Measurements from ENCODE around the gene E2F4. TPM values are rescaled to one million over a fixed set of nuclear protein-coding genes. Genes with fewer than 3 reads are reported as not detected.

The E2F4 gene, protein sequence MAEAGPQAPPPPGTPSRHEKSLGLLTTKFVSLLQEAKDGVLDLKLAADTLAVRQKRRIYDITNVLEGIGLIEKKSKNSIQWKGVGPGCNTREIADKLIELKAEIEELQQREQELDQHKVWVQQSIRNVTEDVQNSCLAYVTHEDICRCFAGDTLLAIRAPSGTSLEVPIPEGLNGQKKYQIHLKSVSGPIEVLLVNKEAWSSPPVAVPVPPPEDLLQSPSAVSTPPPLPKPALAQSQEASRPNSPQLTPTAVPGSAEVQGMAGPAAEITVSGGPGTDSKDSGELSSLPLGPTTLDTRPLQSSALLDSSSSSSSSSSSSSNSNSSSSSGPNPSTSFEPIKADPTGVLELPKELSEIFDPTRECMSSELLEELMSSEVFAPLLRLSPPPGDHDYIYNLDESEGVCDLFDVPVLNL
- polyA plus RNA-seq (ENCODE audit: insufficient read length in 3 of 3) = 10 to 100 TPM; 65.5 to 72.7 (median 65.9) TPM
- long read RNA-seq, donor 1, transcript E2F4-201 (10 exons, 2,096 nt) = major isoform, 10 of 20 reads
- long read RNA-seq, donor 1, partial matches to known transcripts = 7 of 20 reads
- long read RNA-seq, donor 1, other reads (novel, unspliced or antisense) = 0 of 20 reads
- long read RNA-seq, donor 2, transcript E2F4-201 (10 exons, 2,096 nt) = major isoform, 11 of 13 reads
- long read RNA-seq, donor 2, partial matches to known transcripts = 0 of 13 reads
- long read RNA-seq, donor 2, other reads (novel, unspliced or antisense) = 0 of 13 reads
- long read RNA-seq, donor 3, transcript E2F4-201 (10 exons, 2,096 nt) = major isoform, 13 of 19 reads
- long read RNA-seq, donor 3, partial matches to known transcripts = 5 of 19 reads
- long read RNA-seq, donor 3, other reads (novel, unspliced or antisense) = 0 of 19 reads
- long read RNA-seq, donor 4, transcript E2F4-201 (10 exons, 2,096 nt) = major isoform, 14 of 17 reads
- long read RNA-seq, donor 4, partial matches to known transcripts = 0 of 17 reads
- long read RNA-seq, donor 4, other reads (novel, unspliced or antisense) = 0 of 17 reads
- long read RNA-seq, donor 5, transcript E2F4-201 (10 exons, 2,096 nt) = major isoform, 10 of 18 reads
- long read RNA-seq, donor 5, partial matches to known transcripts = 6 of 18 reads
- long read RNA-seq, donor 5, other reads (novel, unspliced or antisense) = 0 of 18 reads
- long read RNA-seq, donor 6, transcript E2F4-201 (10 exons, 2,096 nt) = major isoform, 7 of 17 reads
- long read RNA-seq, donor 6, partial matches to known transcripts = 9 of 17 reads
- long read RNA-seq, donor 6, other reads (novel, unspliced or antisense) = 0 of 17 reads
- long read RNA-seq, donor 7, transcript E2F4-201 (10 exons, 2,096 nt) = major isoform, 14 of 27 reads
- long read RNA-seq, donor 7, partial matches to known transcripts = 6 of 27 reads
- long read RNA-seq, donor 7, other reads (novel, unspliced or antisense) = 7 of 27 reads
- long read RNA-seq, donor 8, transcript E2F4-201 (10 exons, 2,096 nt) = major isoform, 9 of 12 reads
- long read RNA-seq, donor 8, partial matches to known transcripts = 0 of 12 reads
- long read RNA-seq, donor 8, other reads (novel, unspliced or antisense) = 0 of 12 reads
- long read RNA-seq, donor 9, transcript E2F4-201 (10 exons, 2,096 nt) = major isoform, 17 of 30 reads
- long read RNA-seq, donor 9, partial matches to known transcripts = 10 of 30 reads
- long read RNA-seq, donor 9, other reads (novel, unspliced or antisense) = 0 of 30 reads
- long read RNA-seq, donor 10, transcript E2F4-201 (10 exons, 2,096 nt) = major isoform, 6 of 8 reads
- long read RNA-seq, donor 10, partial matches to known transcripts = 0 of 8 reads
- long read RNA-seq, donor 10, other reads (novel, unspliced or antisense) = 0 of 8 reads
- long read RNA-seq, donor 11, transcript E2F4-201 (10 exons, 2,096 nt) = major isoform, 12 of 15 reads
- long read RNA-seq, donor 11, partial matches to known transcripts = 0 of 15 reads
- long read RNA-seq, donor 11, other reads (novel, unspliced or antisense) = 0 of 15 reads
- long read RNA-seq, donor 12, transcript E2F4-201 (10 exons, 2,096 nt) = major isoform, 15 of 40 reads
- long read RNA-seq, donor 12, partial matches to known transcripts = 16 of 40 reads
- long read RNA-seq, donor 12, other reads (novel, unspliced or antisense) = 7 of 40 reads
- long read RNA-seq, donor 13, transcript E2F4-201 (10 exons, 2,096 nt) = major isoform, 6 of 9 reads
- long read RNA-seq, donor 13, partial matches to known transcripts = 0 of 9 reads
- long read RNA-seq, donor 13, other reads (novel, unspliced or antisense) = 0 of 9 reads
- long read RNA-seq, donor 14 = 0 reads
- long read RNA-seq, donor 15 = 0 reads
- long read RNA-seq, donor 16, transcript E2F4-201 (10 exons, 2,096 nt) = major isoform, 11 of 31 reads
- long read RNA-seq, donor 16, partial matches to known transcripts = 10 of 31 reads
- long read RNA-seq, donor 16, other reads (novel, unspliced or antisense) = 7 of 31 reads

DNA sequence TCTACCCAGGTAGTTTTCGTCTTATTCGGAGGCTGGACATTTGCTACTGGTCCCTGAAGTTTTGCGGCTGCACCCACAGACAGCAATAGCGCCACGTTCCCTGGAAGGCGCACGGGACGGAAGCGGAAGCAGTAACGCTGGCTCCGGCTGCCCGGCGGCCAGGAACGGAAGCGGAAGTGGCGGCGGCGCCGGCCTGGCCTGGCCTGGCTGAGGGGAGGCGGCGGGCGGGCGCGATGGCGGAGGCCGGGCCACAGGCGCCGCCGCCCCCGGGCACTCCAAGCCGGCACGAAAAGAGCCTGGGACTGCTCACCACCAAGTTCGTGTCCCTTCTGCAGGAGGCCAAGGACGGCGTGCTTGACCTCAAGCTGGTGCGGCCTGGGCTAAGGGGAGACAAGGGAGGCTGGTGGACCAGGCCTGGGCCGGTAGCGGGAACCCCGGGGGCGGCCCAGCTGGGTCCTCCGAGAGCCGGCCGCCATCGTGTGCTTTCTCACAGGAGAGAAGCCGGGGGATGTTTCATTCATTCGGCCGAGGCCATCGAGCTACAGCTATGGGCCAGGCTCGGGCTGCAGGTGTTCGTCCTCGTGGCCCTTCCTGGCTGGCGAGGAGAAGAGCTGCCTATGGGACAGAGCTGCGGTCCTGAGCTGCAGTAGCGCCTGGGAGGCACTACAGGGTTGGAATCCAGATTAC is at the start of gene E2F4:
E2F4 (plus strand) TSS at position 161 of the 687 bp plus-strand sequence; CDS start at position 234, 73 bp downstream.
- DNase-seq = peak; percentile 91

DNA sequence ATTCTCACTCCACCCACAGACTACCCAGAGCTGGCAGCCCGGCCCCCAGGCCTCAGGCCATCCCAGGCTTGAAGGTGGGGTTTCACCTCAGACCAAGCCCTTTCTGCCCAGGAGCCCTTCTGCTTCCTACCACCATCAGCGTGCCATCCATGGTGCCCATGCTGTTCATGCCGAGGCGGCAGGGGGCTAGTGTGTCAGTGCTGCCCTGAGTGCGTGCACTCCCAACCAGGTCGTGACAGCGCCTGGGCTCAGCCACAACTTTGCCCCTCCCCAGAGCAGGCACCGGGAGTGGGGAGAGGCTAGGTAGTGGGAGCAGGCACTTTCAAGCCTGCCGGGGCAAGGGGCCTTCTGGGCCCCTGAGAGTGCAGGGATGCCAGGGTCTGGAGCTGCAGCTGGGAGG is 49.6 kb upstream of the E2F4 start:
- no peak for DNase-seq

DNA sequence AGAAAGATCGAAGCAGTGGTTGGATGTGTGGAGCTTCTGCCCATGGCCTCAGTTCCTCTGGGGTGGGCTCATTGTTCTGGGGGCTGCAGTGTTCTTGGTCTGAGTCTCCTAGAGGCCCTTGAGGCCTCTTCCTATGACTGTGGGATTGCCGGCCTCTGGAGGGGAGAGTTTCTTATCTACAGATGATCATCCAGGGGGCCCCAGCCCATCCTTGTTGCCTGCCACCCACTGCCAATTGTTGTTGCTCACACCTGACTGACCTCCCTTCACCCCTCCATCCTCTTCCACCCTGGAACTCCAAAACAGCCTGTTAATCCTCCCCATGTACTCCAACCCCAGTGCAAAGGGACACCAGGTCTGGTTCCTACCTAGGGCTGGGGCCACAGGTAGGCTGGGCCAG is 47.0 kb upstream of the E2F4 start:
- DNase-seq = no peak

GRCh38 chr16:67145746-67146145 is 46.2 kb upstream of the E2F4 start:
- no peak for DNase-seq

- DNase-seq = no peak
Measured at GRCh38 chr16:67146523-67147357, 45.2 kb upstream of the E2F4 start.

GRCh38 chr16:67147437-67148140 is 44.4 kb upstream of the E2F4 start:
- no peak for DNase-seq

- DNase-seq = no peak
Measured at GRCh38 chr16:67148221-67148620, 43.7 kb upstream of the E2F4 start.

- DNase-seq = no peak
Measured at GRCh38 chr16:67148656-67149275, 43.2 kb upstream of the E2F4 start.

- DNase-seq = no peak
Measured at GRCh38 chr16:67149276-67150046, 42.5 kb upstream of the E2F4 start.

DNA sequence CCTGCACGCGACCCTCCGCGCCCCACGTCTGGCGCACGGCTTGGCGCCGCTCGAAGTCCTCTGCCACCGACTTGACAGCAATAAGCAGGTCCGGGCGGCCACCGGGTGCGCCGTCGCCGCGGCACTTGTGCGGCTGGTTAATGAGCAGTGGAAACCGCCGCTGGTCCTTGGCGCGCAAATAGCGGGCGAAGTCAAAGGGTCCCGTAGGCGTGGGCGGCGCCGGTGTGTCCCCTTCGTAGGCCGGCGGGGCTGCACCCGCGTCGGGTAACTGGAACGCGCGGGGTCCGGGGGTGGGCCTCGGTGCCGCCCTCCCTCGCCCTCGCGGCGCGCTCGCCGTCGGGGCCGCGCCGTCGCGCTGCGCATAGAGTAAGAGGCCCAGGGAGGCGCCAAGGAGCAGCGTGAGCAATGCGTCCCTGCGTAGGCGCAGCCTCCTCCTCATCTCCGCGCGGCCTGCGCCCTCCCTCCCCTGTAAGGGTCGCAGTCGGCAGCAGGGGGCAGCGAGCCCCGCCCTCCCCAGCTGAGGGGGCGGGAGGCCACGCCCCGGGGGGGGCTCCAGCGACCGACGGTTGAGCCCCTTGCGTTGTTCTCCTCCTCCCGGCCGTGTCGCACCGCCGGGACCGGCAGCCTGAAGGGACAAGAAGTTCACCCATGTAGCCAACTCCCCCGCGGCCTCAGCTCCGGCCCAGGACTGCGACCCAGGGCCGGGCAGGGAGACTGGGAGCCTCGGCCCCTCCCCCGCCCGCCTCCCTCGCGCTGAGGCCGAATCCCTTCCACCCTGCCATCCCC is 41.7 kb upstream of the E2F4 start:
- no peak for DNase-seq

- DNase-seq = peak; percentile 70
Measured at GRCh38 chr16:67150833-67151396, 41.0 kb upstream of the E2F4 start, which contains the start of gene B3GNT9. Gene B3GNT9, minus strand, starts transcription at chr16:67150998. Its CDS starts 513 bp downstream, at chr16:67150485.

GRCh38 chr16:67151431-67152097 is 40.4 kb upstream of the E2F4 start:
- no peak for DNase-seq

DNA sequence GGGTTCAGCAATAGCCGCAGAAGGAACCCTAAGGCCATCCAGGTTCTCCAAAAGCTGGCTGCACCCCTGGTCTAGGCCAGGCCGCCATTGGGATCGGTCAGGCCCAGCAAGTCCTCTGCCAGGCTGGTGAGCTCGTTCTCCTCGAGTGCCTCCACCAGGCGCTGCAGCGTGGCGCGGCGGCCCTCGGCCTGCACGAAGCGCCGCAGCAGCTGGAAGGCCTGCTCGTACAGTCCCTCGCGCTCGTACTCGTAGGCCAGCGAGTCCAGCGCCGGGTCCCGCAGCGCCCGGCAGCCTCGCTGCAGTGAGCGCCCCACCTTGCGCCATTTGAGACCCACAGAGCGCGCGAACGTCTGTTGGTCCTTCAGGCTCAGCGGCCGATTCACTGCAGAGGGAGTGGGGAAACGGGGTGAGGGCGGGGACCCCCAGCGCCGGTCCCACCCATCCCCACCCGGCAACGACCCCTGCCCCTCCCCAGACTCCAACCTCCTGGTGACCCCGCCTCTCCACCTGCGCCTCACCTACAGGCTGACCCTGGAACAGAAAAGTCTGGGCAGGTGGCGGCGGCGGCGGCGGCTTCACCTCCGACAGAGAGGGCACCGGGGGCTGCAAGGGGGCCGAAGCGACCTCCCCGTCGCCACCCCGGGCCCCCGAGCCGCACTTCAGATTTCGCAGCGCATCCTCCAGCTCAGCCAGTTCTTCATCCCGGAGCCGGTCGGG is 37.2 kb upstream of the E2F4 start:
- no peak for DNase-seq
